ENCODE data around the gene CACNA1D.

CACNA1D gene

DNA sequence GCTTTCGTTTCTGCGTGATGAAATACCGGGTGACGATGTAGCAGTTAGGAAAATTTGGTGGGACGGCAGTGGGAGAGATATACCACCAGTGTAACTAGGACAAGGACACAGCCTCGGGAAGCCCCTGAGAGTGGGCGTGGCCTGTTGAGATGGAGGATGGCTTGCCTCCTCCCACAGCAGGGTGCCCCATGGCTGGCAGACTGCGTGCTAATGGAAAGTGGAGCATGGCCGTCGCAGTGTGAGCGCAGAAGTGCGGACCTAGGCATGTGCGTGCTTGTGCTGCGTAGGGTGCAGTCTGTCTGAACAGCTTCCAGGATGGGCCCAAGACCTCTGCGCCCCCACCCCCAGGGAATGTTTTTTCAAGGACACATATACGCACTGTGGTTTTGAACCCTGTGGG is 295.0 kb downstream of the CACNA1D start:
- Histone ChIP-seq H3K9me3 (ENCODE audit: low read depth, low read length) (no peaks in the 10 kb centered on the region), H3K9ac (ENCODE audit: insufficient read length) (no peak overlapping the region), H3K4me3 (no peak overlapping the region), H3K27ac (no peak overlapping the region), H3K36me3 (ENCODE audit: insufficient read depth, low read length) (no peaks in the 10 kb centered on the region)
- DNase-seq (ENCODE audit: low read depth, low spot score): no peak
- no peak for TF ChIP-seq FOXP2 (optimal IDR thresholded peaks at IDR 0.05; ENCODE audit: control extremely low read depth, extremely low read length, insufficient read depth)
- no peak for TF ChIP-seq POLR2AphosphoS5 (IDR thresholded peaks at IDR 0.05; ENCODE audit: borderline replicate concordance, low read depth, low read length)
- no peak for TF ChIP-seq EZH2 (IDR thresholded peaks at IDR 0.05)

DNA sequence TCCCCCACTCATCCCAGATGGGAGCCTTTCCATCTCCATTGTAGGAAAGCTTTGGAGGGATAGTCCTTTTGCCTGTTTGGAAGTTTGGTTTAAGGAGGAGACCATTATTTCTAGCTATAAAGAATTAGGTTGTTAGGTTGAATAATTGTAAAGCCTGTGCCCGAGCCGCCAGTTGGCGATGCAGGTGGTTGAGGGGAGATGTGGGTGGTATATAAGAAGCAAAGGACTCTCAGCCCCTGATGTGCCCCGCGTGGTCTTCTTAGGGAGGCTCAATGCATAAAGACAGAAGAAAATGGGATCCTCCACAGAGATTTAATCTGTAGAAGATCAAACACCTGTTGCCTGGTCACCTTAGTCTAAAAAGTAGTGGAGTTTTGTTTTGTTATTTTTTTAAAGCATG is 296.1 kb downstream of the CACNA1D start:
- Histone ChIP-seq H3K9ac (ENCODE audit: insufficient read length) (no peak overlapping the region), H3K36me3 (ENCODE audit: insufficient read depth, low read length) (no peaks in the 10 kb centered on the region), H3K27ac (no peak overlapping the region), H3K4me3 (no peak overlapping the region), H3K9me3 (ENCODE audit: low read depth, low read length) (no peaks in the 10 kb centered on the region)
- DNase-seq (ENCODE audit: low read depth, low spot score): no peak
- TF ChIP-seq FOXP2 (optimal IDR thresholded peaks at IDR 0.05; ENCODE audit: control extremely low read depth, extremely low read length, insufficient read depth) (no peak), EZH2 (IDR thresholded peaks at IDR 0.05) (no peak), POLR2AphosphoS5 (IDR thresholded peaks at IDR 0.05; ENCODE audit: borderline replicate concordance, low read depth, low read length) (no peak)

DNA sequence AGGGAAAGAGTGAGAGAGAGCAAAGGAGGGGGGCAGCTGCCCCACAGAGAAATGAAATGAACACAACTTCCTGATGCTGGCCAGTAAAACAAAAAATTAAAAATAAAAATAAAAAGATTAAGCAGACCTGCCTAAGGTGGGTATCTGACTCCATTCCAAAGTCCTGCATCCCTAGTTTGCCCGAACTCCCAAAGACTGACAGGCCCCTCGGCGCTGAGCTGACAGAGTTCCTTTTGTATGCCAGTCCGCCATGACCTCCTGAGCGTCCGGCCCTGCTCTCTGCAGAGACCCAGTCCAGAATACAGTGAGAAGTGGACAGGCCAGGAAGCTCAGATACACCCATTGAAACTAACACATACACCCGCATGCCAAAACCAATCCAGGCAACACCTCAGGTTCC is 296.9 kb downstream of the CACNA1D start:
- no peak for TF ChIP-seq FOXP2 (optimal IDR thresholded peaks at IDR 0.05; ENCODE audit: control extremely low read depth, extremely low read length, insufficient read depth)
- no peak for TF ChIP-seq POLR2AphosphoS5 (IDR thresholded peaks at IDR 0.05; ENCODE audit: borderline replicate concordance, low read depth, low read length)
- no peak for TF ChIP-seq EZH2 (IDR thresholded peaks at IDR 0.05)
- Histone ChIP-seq H3K27ac (no peak overlapping the region), H3K4me3 (no peak overlapping the region), H3K36me3 (ENCODE audit: insufficient read depth, low read length) (no peaks in the 10 kb centered on the region), H3K9ac (ENCODE audit: insufficient read length) (no peak overlapping the region), H3K9me3 (ENCODE audit: low read depth, low read length) (no peaks in the 10 kb centered on the region)
- no peak for DNase-seq (ENCODE audit: low read depth, low spot score)

DNA sequence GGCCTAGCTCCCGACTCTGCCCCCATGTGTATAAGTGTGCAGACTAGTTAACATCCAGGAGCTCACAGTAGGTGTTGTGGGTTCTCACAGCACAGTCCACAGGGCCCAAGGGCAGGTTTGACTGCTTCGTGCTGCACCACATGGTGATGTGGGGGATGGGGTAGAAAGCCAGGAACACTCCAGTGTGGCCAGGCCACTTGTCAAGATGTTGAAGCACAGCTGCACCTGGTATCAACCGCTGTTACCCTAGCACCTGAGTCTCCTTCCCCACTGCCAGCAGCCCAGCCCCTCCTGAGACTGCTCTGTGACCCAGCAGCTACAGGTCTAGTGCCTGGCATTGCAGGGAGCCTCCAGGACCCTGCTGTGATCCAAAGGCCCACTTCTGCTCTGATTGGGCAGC is 298.5 kb downstream of the CACNA1D start:
- Histone ChIP-seq H3K9me3 (ENCODE audit: low read depth, low read length) (no peaks in the 10 kb centered on the region), H3K36me3 (ENCODE audit: insufficient read depth, low read length) (no peaks in the 10 kb centered on the region), H3K9ac (ENCODE audit: insufficient read length) (no peak overlapping the region), H3K4me3 (no peak overlapping the region), H3K27ac (no peak overlapping the region)
- no peak for TF ChIP-seq FOXP2 (optimal IDR thresholded peaks at IDR 0.05; ENCODE audit: control extremely low read depth, extremely low read length, insufficient read depth)
- TF ChIP-seq EZH2 (IDR thresholded peaks at IDR 0.05): no peak
- TF ChIP-seq POLR2AphosphoS5 (IDR thresholded peaks at IDR 0.05; ENCODE audit: borderline replicate concordance, low read depth, low read length): no peak
- no peak for DNase-seq (ENCODE audit: low read depth, low spot score)

DNA sequence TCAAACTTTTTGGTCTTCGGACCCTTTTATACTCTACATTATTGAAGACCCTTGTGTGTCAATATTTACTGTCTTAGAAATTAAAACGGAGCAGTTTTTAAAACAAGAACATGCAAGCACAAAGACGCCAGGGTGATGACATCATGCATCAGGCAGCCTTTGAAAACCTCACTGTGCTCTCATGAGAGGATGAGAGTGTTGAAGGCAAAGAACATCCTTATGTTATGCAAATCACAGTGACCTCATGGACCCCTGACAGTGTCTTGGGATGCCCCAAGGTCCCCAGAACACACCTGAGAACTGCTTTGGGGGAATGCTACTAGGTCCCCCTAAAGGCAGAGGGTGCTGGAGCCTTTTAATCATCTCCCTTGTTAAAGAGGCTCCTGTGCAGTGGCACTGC is 300.2 kb downstream of the CACNA1D start:
- Histone ChIP-seq H3K4me3 (no peak overlapping the region), H3K36me3 (ENCODE audit: insufficient read depth, low read length) (no peaks in the 10 kb centered on the region), H3K9ac (ENCODE audit: insufficient read length) (no peak overlapping the region), H3K27ac (no peak overlapping the region), H3K9me3 (ENCODE audit: low read depth, low read length) (no peaks in the 10 kb centered on the region)
- no peak for TF ChIP-seq FOXP2 (optimal IDR thresholded peaks at IDR 0.05; ENCODE audit: control extremely low read depth, extremely low read length, insufficient read depth)
- no peak for TF ChIP-seq EZH2 (IDR thresholded peaks at IDR 0.05)
- TF ChIP-seq POLR2AphosphoS5 (IDR thresholded peaks at IDR 0.05; ENCODE audit: borderline replicate concordance, low read depth, low read length): no peak
- no peak for DNase-seq (ENCODE audit: low read depth, low spot score)

DNA sequence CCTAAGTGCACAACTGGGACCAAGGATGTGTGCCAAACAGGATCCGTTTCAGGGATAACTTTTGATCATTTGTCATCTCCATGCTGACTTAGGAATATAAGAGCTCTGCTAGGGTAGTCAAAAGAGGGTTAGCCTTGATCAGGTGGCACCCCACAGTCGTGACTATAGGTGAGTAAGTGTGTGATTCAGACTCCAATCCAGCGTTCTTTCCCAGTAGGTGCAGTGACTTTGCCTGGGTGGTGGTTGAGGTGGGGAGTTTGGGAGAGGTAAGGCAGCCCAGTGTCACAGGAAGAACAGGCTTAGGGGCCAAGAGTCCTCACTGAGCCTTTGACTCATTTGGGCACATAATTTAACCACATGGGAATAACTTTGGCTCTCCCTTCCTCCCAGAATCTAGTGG is 300.8 kb downstream of the CACNA1D start:
- H3K4me3 ChIP-seq: no peak overlapping the region
- DNase-seq (ENCODE audit: low read depth, low spot score): no peak
- H3K27ac ChIP-seq: no peak overlapping the region
- TF ChIP-seq POLR2AphosphoS5 (IDR thresholded peaks at IDR 0.05; ENCODE audit: borderline replicate concordance, low read depth, low read length) (no peak), EZH2 (IDR thresholded peaks at IDR 0.05) (no peak), FOXP2 (optimal IDR thresholded peaks at IDR 0.05; ENCODE audit: control extremely low read depth, extremely low read length, insufficient read depth) (no peak)
- H3K9ac ChIP-seq (ENCODE audit: insufficient read length): no peak overlapping the region
- no peaks in the 10 kb centered on the region for H3K9me3 ChIP-seq (ENCODE audit: low read depth, low read length)
- H3K36me3 ChIP-seq (ENCODE audit: insufficient read depth, low read length): no peaks in the 10 kb centered on the region

DNA sequence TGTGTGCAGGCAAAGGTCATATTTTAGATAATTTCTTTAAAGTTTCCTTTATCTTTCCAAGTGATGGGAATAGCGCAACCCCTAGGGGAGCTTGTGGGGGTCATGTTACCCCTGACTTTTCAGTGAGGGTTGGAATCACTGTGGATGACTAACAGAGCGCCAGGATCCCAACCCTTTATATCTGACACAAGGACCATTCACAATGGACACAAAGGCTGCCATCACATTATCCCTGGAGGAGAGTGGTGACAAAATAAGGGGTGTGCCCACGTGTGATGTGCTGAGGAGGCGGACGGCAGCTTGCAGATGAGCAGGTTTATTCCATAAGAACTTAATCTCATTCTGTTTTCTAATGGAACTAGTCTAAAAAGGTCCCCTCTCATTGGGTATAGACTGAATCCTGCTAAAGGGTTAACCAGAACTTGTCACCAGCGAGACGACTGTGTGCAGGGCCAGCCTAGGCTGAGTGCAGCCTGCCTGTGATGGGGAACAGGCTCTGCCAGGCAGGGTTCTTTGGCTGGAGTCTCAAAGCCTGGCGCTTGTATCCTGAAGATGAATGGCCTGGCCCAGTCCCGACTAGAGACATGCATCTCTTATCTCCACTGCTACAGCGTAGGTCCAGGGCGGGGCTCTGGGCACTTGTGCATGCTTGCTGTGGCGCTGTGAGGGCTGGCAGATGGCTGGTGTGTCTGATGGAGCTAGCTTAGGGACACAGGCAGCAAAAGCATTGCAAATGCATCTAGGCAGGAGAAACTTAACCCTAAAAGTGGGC is 301.6 kb downstream of the CACNA1D start:
- TF ChIP-seq EZH2 (IDR thresholded peaks at IDR 0.05): no peak
- TF ChIP-seq FOXP2 (optimal IDR thresholded peaks at IDR 0.05; ENCODE audit: control extremely low read depth, extremely low read length, insufficient read depth): no peak
- no peak for TF ChIP-seq POLR2AphosphoS5 (IDR thresholded peaks at IDR 0.05; ENCODE audit: borderline replicate concordance, low read depth, low read length)
- DNase-seq (ENCODE audit: low read depth, low spot score): no peak
- H3K36me3 ChIP-seq (ENCODE audit: insufficient read depth, low read length): no peaks in the 10 kb centered on the region

DNA sequence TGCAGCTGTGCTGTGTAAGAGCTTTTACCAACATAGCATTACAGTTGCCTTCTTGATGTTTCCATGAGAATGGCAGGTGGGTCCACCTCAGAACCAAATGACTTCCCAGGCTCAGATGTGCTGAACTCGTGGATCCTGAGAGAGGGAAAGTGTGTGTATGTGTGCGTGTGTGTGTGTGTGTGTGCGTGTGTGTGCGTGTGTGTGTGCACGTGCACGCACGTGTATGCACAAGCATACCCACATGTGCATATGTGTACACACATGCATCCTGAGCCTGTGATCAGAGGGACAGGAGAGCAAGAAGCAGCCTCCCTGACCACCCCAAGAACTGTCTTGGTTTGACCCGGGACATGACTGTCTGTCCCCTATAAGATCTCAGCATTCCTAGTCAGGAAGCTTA is 303.7 kb downstream of the CACNA1D start:
- H3K36me3 ChIP-seq (ENCODE audit: insufficient read depth, low read length): no peaks in the 10 kb centered on the region
- no peak for DNase-seq (ENCODE audit: low read depth, low spot score)
- no peak overlapping the region for H3K9ac ChIP-seq (ENCODE audit: insufficient read length)
- no peak for TF ChIP-seq FOXP2 (optimal IDR thresholded peaks at IDR 0.05; ENCODE audit: control extremely low read depth, extremely low read length, insufficient read depth)
- no peak for TF ChIP-seq EZH2 (IDR thresholded peaks at IDR 0.05)
- no peak for TF ChIP-seq POLR2AphosphoS5 (IDR thresholded peaks at IDR 0.05; ENCODE audit: borderline replicate concordance, low read depth, low read length)
- no peak overlapping the region for H3K4me3 ChIP-seq
- H3K9me3 ChIP-seq (ENCODE audit: low read depth, low read length): no peaks in the 10 kb centered on the region
- H3K27ac ChIP-seq: no peak overlapping the region

More for the DNA sequence above, 301.6 kb downstream of the CACNA1D start:
- H3K4me3 ChIP-seq: no peak overlapping the region
- no peak overlapping the region for H3K27ac ChIP-seq
- no peaks in the 10 kb centered on the region for H3K9me3 ChIP-seq (ENCODE audit: low read depth, low read length)
- H3K9ac ChIP-seq (ENCODE audit: insufficient read length): no peak overlapping the region
